IMR-90 (cell line): ENCODE results near the gene BPIFB1. TPM values are rescaled to one million over a fixed set of nuclear protein-coding genes. Genes with fewer than 3 reads are reported as not detected.

Source experiments
- ATAC-seq: fragments of 200-7000 bp; cut with Tn5 transposase; 2 replicates; pipeline ENCODE4 v1.9.1; 2020; ENCODE audit warnings: low read depth, mild to moderate bottlenecking, moderate library complexity
- BruUV-seq: library from RNA; stranded (reverse); fragments of 400-500 nt; replicated peaks from 2 replicates; lab custom pipeline; 2021; lab: Mats Ljungman, UMichigan
- CTCF ChIA-PET: fragments of 300-600 bp; formaldehyde crosslinking; extraction: SDS; loops from one replicate; lab custom pipeline; 2021; ENCODE audit warnings: antibody characterized with exemption; lab: Yijun Ruan, JAX
- POLR2A ChIA-PET: fragments of 300-600 bp; sonication (Branson Sonifier 250); formaldehyde crosslinking; loops from one replicate; lab custom pipeline; 2022; ENCODE audit warnings: antibody characterized with exemption; ENCODE audit not compliant: unreplicated experiment; lab: Charles Lee
- DNase-seq: peaks from one replicate; pipeline ENCODE4 v3.0.0; 2013
- H2AFZ ChIP-seq: replicated peaks from 2 replicates; pipeline ENCODE3; 2013; ENCODE audit warnings: low read length, mild to moderate bottlenecking; ENCODE audit not compliant: poor library complexity
- H2AK5ac ChIP-seq: 2 replicates; pipeline ENCODE4 v1.6.1; 2013; ENCODE audit warnings: low read depth, low read length, inconsistent platforms
- H2AK9ac ChIP-seq: replicated peaks from 2 replicates; pipeline ENCODE3; 2013; ENCODE audit warnings: mild to moderate bottlenecking, low read depth, low read length, moderate library complexity; ENCODE audit not compliant: poor library complexity
- H2BK120ac ChIP-seq: 2 replicates; pipeline ENCODE4 v1.6.1; 2013; ENCODE audit warnings: low read depth, low read length, inconsistent platforms
- H2BK15ac ChIP-seq: 3 replicates; pipeline ENCODE4 v1.6.1; 2013; ENCODE audit warnings: low read depth, low read length, inconsistent platforms
- H2BK20ac ChIP-seq: 2 replicates; pipeline ENCODE4 v1.6.1; 2013; ENCODE audit warnings: low read depth, mild to moderate bottlenecking, inconsistent platforms, low read length, moderate library complexity
- H2BK5ac ChIP-seq: 2 replicates; pipeline ENCODE4 v1.6.1; 2013; ENCODE audit warnings: mild to moderate bottlenecking, low read depth, low read length, inconsistent platforms; ENCODE audit not compliant: poor library complexity, severe bottlenecking
- H3K14ac ChIP-seq: replicated peaks from 2 replicates; pipeline ENCODE4 v1.6.1; 2013; ENCODE audit warnings: low read depth, low read length, inconsistent platforms
- H3K18ac ChIP-seq: 2 replicates; pipeline ENCODE4 v1.6.1; 2013; ENCODE audit warnings: low read depth, low read length, control low read depth
- H3K23ac ChIP-seq: 2 replicates; pipeline ENCODE4 v1.6.1; 2013; ENCODE audit warnings: low read depth, low read length, inconsistent platforms
- H3K27ac ChIP-seq: 2 replicates; pipeline ENCODE4 v1.5.1; 2013; ENCODE audit warnings: mild to moderate bottlenecking, control low read depth, low read length; ENCODE audit not compliant: insufficient read depth
- H3K27me3 ChIP-seq: 2 replicates; pipeline ENCODE4 v1.6.1; 2013; ENCODE audit warnings: low read length; ENCODE audit not compliant: control insufficient read depth, insufficient read depth
- H3K36me3 ChIP-seq: 2 replicates; pipeline ENCODE4 v1.6.1; 2013; ENCODE audit warnings: low read length, mixed read lengths; ENCODE audit not compliant: control insufficient read depth, insufficient read depth
- H3K4ac ChIP-seq: 2 replicates; pipeline ENCODE4 v1.6.1; 2013; ENCODE audit warnings: low read depth, low read length, inconsistent platforms
- H3K4me1 ChIP-seq: 2 replicates; pipeline ENCODE4 v1.6.1; 2013; ENCODE audit warnings: low read length, mixed read lengths; ENCODE audit not compliant: control insufficient read depth, insufficient read depth
- H3K4me2 ChIP-seq: 2 replicates; pipeline ENCODE4 v1.6.1; 2013; ENCODE audit warnings: low read depth, mild to moderate bottlenecking, control low read depth, low read length, moderate library complexity
- H3K4me3 ChIP-seq: 2 replicates; pipeline ENCODE4 v1.5.1; 2013; ENCODE audit warnings: low read depth, mild to moderate bottlenecking, control low read depth, low read length, moderate library complexity; ENCODE audit not compliant: insufficient read depth
- H3K56ac ChIP-seq: 2 replicates; pipeline ENCODE4 v1.6.1; 2013; ENCODE audit warnings: low read length, inconsistent platforms; ENCODE audit not compliant: insufficient read depth; ENCODE audit errors: extremely low read depth
- H3K79me1 ChIP-seq, 2 experiments: 2 replicates each; pipeline ENCODE4 v1.6.1; 2013; ENCODE audit warnings: low read length in 2 of 2, inconsistent platforms in 1 of 2, low read depth in 1 of 2
- H3K9ac ChIP-seq: 2 replicates; pipeline ENCODE4 v1.6.1; 2013; ENCODE audit warnings: low read depth, low read length, control low read depth
- H3K9me1 ChIP-seq: 2 replicates; pipeline ENCODE4 v1.6.1; 2013; ENCODE audit warnings: low read length, inconsistent platforms; ENCODE audit not compliant: insufficient read depth
- H3K9me3 ChIP-seq: 2 replicates; pipeline ENCODE4 v1.6.1; 2013; ENCODE audit warnings: low read length; ENCODE audit not compliant: control insufficient read depth, insufficient read depth
- H4K20me1 ChIP-seq: 2 replicates; pipeline ENCODE4 v1.6.1; 2013; ENCODE audit warnings: low read length, inconsistent platforms; ENCODE audit not compliant: insufficient read depth
- H4K5ac ChIP-seq: 2 replicates; pipeline ENCODE4 v1.6.1; 2013; ENCODE audit warnings: mild to moderate bottlenecking, low read depth, low read length, control low read depth
- H4K8ac ChIP-seq, 2 experiments: 2 replicates each; pipeline ENCODE4 v1.6.1; 2013; ENCODE audit warnings: low read depth in 2 of 2, low read length in 2 of 2, control low read depth in 1 of 2, inconsistent platforms in 1 of 2
- H4K91ac ChIP-seq: 2 replicates; pipeline ENCODE4 v1.6.1; 2013; ENCODE audit warnings: low read depth, low read length, inconsistent platforms; ENCODE audit not compliant: insufficient read depth
- CEBPB ChIP-seq: IDR thresholded peaks from 2 replicates; pipeline ENCODE4 v1.6.1; 2012; ENCODE audit warnings: low read depth, low read length, improper control_type of control experiment
- CHD1 ChIP-seq: IDR thresholded peaks from 2 replicates; pipeline ENCODE4 v1.6.1; 2012; ENCODE audit warnings: low read depth, low read length, improper control_type of control experiment
- FOS ChIP-seq: fragments of 150-350 bp; IDR thresholded peaks from 2 replicates; pipeline ENCODE4 v1.6.1; 2016; ENCODE audit warnings: low read depth, low read length
- MAFK ChIP-seq: IDR thresholded peaks from 2 replicates; pipeline ENCODE4 v1.6.1; 2012; ENCODE audit warnings: low read depth, low read length, improper control_type of control experiment
- MAZ ChIP-seq: IDR thresholded peaks from 2 replicates; pipeline ENCODE4 v1.6.1; 2012; ENCODE audit warnings: low read depth, mild to moderate bottlenecking, low read length, improper control_type of control experiment, moderate library complexity, borderline replicate concordance
- NFE2L2 ChIP-seq: fragments of 150-350 bp; IDR thresholded peaks from 2 replicates; pipeline ENCODE4 v1.6.1; 2016; ENCODE audit warnings: low read depth, mild to moderate bottlenecking, low read length
- RFX5 ChIP-seq: IDR thresholded peaks from 2 replicates; pipeline ENCODE4 v1.8.0; 2012; ENCODE audit warnings: low read depth, mild to moderate bottlenecking, low read length, moderate library complexity
- SMC3 ChIP-seq: fragments of 150-350 bp; IDR thresholded peaks from 2 replicates; pipeline ENCODE4 v1.6.1; 2016; ENCODE audit warnings: low read depth, mild to moderate bottlenecking, antibody characterized with exemption, low read length, moderate library complexity
- WGBS, 2 experiments: methylation state at CpG; one replicate each; pipeline versions ENCODE4 v1.1.5 to v1.1.7; 2013; ENCODE audit warnings: missing lambda C conversion rate in 2 of 2; ENCODE audit not compliant: insufficient read length in 1 of 2; ENCODE audit errors: extremely low coverage in 2 of 2; 5-methylcytosine and 5-hydroxymethylcytosine counted together
- dilution Hi-C: fragments of 300-500 bp; cut with HindIII; formaldehyde crosslinking; loops from one replicate; pipeline ENCODE4 v1.14.3; 2018; ENCODE audit warnings: low sequenced_read_pairs; ENCODE audit not compliant: unreplicated experiment
- in situ Hi-C: fragments of 300-500 bp; cut with MboI; formaldehyde crosslinking; loops from 3 replicates; pipeline ENCODE4 v1.14.3; 2019; ENCODE audit warnings: low sequenced_read_pairs, inconsistent platforms, mixed read lengths
- intact Hi-C: fragments of 100-400 bp; cut with micrococcal nuclease; formaldehyde crosslinking; loops from 2 replicates; pipeline ENCODE4 v1.10.0; 2022
- polyA plus RNA-seq, 3 experiments: library from polyadenylated mRNA; depleted of rRNA; stranded (reverse); fragments of >200 nt; gene quantifications; 2 replicates each; pipeline ENCODE4 v1.2.3, GENCODE V29; 2012; ENCODE audit warnings: low replicate concordance in 1 of 3
- total RNA-seq: library from RNA; depleted of rRNA; stranded (reverse); fragments of >200 nt; gene quantifications from 2 replicates; pipeline ENCODE4 v1.2.3, GENCODE V29; 2012
- TF ChIP-seq, protein P1 (sequence below): conservative IDR thresholded peaks from 2 replicates; pipeline ENCODE4 v1.5.1; 2012; ENCODE audit warnings: mild to moderate bottlenecking, low read depth, low read length, improper control_type of control experiment
- TF ChIP-seq, protein P2 (sequence below): fragments of 150-350 bp; IDR thresholded peaks from 2 replicates; pipeline ENCODE4 v1.6.1; 2016; ENCODE audit warnings: low read depth, mild to moderate bottlenecking, low read length, moderate library complexity, borderline replicate concordance

The BPIFB1 gene
- total and polyA plus RNA-seq, 2 of the 4 experiments (the other 2 are of a cell fraction): not detected

DNA sequence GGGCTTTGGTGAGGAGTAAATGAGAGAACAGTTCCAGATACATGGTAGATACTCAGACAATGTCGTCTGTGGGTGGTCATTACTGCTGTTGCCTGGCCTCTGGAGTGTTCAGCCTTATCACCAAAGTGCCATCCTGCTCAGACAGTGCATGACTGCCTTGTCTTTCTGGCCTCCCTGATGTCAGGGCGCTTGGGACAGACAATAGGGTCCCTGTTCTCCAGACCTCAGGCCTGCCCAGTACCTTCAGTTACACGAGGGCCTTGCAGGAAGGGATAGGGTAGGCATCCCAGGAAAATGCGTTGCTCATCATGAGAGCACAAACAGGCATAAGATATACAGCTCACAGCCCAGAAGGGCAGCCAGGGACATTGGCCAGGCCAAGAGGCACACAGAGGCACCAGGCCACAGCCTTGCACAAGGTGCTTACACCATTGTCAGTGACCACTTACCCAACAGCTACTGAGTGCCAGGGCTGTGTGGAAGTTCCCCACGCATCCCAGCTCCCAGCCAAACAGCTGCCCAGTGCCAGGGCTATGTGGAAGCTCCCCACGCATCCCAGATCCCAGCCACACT, 27.4 kb downstream of the BPIFB1 start:
- no TSS peak for BruUV-seq
- H3K4me3 ChIP-seq: no peak overlapping the region

More for the DNA sequence above, 27.4 kb downstream of the BPIFB1 start:
- Histone ChIP-seq H3K79me1 (no peaks in the 10 kb centered on the region), H2BK120ac (no peak overlapping the region), H2BK20ac (no peak overlapping the region), H3K4me1 (no peaks in the 10 kb centered on the region), H3K4me2 (no peak overlapping the region), H3K23ac (no peak overlapping the region), H2BK5ac (no peak overlapping the region), H3K27ac (no peak overlapping the region), H3K9ac (no peak overlapping the region), H3K14ac (no peak overlapping the region), H3K36me3 (no peaks in the 10 kb centered on the region), H3K4ac (no peak overlapping the region), H2AK9ac (no peak overlapping the region), H3K18ac (no peak overlapping the region), H2BK15ac (no peak overlapping the region), H2AK5ac (no peak overlapping the region), H4K91ac (no peak overlapping the region), H4K20me1 (no peaks in the 10 kb centered on the region), H3K9me3 (0 out of 2 replicates have a peak, but pooled peaks cover 2% of the 10 kb centered on the region), H4K8ac (no peak overlapping the region), H4K5ac (no peak overlapping the region), H3K27me3 (peaks cover 15% of the 10 kb centered on the region; the same call in 1 of the 2 replicates), H2AFZ (no peak overlapping the region), H3K56ac (no peak overlapping the region), H3K9me1 (no peaks in the 10 kb centered on the region)
- DNase-seq: no peak
- WGBS, 2 experiments: 67% methylated on average over 1 of the region's 6 CpGs; no CpG with 5 or more reads in 1 of the 2 experiments
- in situ Hi-C loops (no loop called here), intact Hi-C loops (no loop called here), dilution Hi-C loops (no loop called here)
- ATAC-seq: no peak
- TF ChIP-seq CEBPB: no peak
- TF ChIP-seq, protein P1, sequence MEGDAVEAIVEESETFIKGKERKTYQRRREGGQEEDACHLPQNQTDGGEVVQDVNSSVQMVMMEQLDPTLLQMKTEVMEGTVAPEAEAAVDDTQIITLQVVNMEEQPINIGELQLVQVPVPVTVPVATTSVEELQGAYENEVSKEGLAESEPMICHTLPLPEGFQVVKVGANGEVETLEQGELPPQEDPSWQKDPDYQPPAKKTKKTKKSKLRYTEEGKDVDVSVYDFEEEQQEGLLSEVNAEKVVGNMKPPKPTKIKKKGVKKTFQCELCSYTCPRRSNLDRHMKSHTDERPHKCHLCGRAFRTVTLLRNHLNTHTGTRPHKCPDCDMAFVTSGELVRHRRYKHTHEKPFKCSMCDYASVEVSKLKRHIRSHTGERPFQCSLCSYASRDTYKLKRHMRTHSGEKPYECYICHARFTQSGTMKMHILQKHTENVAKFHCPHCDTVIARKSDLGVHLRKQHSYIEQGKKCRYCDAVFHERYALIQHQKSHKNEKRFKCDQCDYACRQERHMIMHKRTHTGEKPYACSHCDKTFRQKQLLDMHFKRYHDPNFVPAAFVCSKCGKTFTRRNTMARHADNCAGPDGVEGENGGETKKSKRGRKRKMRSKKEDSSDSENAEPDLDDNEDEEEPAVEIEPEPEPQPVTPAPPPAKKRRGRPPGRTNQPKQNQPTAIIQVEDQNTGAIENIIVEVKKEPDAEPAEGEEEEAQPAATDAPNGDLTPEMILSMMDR: no peak
- TF ChIP-seq FOS: no peak
- no peak for TF ChIP-seq MAFK
- TF ChIP-seq, protein P2, sequence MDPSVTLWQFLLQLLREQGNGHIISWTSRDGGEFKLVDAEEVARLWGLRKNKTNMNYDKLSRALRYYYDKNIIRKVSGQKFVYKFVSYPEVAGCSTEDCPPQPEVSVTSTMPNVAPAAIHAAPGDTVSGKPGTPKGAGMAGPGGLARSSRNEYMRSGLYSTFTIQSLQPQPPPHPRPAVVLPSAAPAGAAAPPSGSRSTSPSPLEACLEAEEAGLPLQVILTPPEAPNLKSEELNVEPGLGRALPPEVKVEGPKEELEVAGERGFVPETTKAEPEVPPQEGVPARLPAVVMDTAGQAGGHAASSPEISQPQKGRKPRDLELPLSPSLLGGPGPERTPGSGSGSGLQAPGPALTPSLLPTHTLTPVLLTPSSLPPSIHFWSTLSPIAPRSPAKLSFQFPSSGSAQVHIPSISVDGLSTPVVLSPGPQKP: no peak
- no peak for TF ChIP-seq NFE2L2
- TF ChIP-seq RFX5: no peak
- no peak for TF ChIP-seq CHD1
- no peak for TF ChIP-seq MAZ
- TF ChIP-seq SMC3: no peak
- POLR2A ChIA-PET: no interaction called here
- CTCF ChIA-PET: no interaction called here
